OCI-LY3 (cell line): ENCODE results near the gene FGD5.

Source experiments
- CTCF ChIP-seq: fragments of 200-600, 300-600 bp; sonication (generic); IDR thresholded peaks from 2 replicates; pipeline ENCODE4 v1.5.1; 2014; ENCODE audit warnings: antibody characterized with exemption, low read length, low read depth
- EZH2phosphoT487 ChIP-seq: fragments of 200-600 bp; shearing (Covaris generic); IDR thresholded peaks from 2 replicates; pipeline ENCODE4 v1.6.1; 2018; ENCODE audit warnings: antibody characterized with exemption, mixed run types, low read depth

DNA sequence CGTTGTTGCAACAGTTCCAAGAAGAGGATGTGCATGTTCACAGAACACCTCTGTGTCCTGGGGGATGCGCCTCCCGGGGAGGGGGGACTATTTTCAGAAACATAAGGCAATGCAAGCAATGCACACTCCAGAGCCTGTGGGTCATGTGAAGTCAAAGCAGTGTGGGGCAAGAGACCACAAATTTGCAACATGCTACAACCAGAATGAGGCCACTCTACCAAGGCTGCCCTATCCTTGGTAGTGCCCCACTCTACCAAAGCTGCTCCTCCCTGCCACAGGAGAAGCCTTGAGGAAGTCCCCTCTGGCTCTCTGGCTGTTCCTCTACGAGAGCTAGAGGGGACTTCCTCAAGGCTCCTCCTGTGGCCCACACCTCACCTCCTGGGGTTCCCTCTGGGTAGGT, 120.2 kb downstream of the FGD5 start:
- TF ChIP-seq CTCF: no peak
- no peak for TF ChIP-seq EZH2phosphoT487
